GM12864 (cell line): ENCODE measurements around the gene NELFB.
A peak's percentile ranks its signal among the peaks of the same experiment; 100 is the strongest.

ENCODE experiments used
- DNase-seq: peaks from one replicate; pipeline ENCODE4 v3.0.0-alpha.2; 2011; ENCODE audit warnings: low read depth
- H3K4me3 ChIP-seq: 2 replicates; pipeline ENCODE4 v1.5.1; 2011; ENCODE audit warnings: mild to moderate bottlenecking, low read depth, low read length, control low read depth
- CTCF ChIP-seq: IDR thresholded peaks from 2 replicates; pipeline ENCODE4 v1.5.1; 2011; ENCODE audit warnings: low read depth, mild to moderate bottlenecking, moderate library complexity, low read length, control low read depth, inconsistent platforms; ENCODE audit errors: missing control alignments

Gene NELFB

GRCh38 chr9:137293482-137294090 is 38.5 kb downstream of the NELFB start:
- H3K4me3 ChIP-seq = no peak overlapping the region
- DNase-seq = no peak
- TF ChIP-seq CTCF = no peak

- no peak overlapping the region for H3K4me3 ChIP-seq
- DNase-seq = no peak
- no peak for TF ChIP-seq CTCF
Measured at GRCh38 chr9:137294091-137294680, 39.1 kb downstream of the NELFB start.

- TF ChIP-seq CTCF = peak; percentile 32
- no peak overlapping the region for H3K4me3 ChIP-seq
- no peak for DNase-seq
Measured at GRCh38 chr9:137294681-137295237, 39.6 kb downstream of the NELFB start.

- H3K4me3 ChIP-seq = peak overlapping the region; percentile 20; the same call in 1 of the 2 replicates
- peak; percentile 66 for TF ChIP-seq CTCF
- DNase-seq = no peak
Measured at GRCh38 chr9:137295238-137295811, 40.2 kb downstream of the NELFB start.

GRCh38 chr9:137295849-137296669 is 40.9 kb downstream of the NELFB start:
- H3K4me3 ChIP-seq = peak overlapping the region; percentile 20; the same call in 1 of the 2 replicates

More at GRCh38 chr9:137295849-137296669, 40.9 kb downstream of the NELFB start:
- no peak for TF ChIP-seq CTCF
- DNase-seq = no peak
